Right ventricle myocardium superior (tissue), 1 donor: Measurements from ENCODE around the gene SIAH2. TPM values are rescaled to one million over a fixed set of nuclear protein-coding genes. Genes with fewer than 3 reads are reported as not detected.

Source experiments
- ATAC-seq: fragments of 200-7000 bp; cut with Tn5 transposase; one replicate; pipeline ENCODE4 v1.9.1; 2020; ENCODE audit warnings: mild to moderate bottlenecking; ENCODE audit not compliant: poor library complexity
- DNase-seq: peaks from one replicate; pipeline ENCODE4 v3.0.0-alpha.2; 2020
- intact Hi-C: fragments of 100-400 bp; cut with DNase I; formaldehyde crosslinking; loops from one replicate; pipeline ENCODE4 v1.11.2; 2022
- total RNA-seq: library from RNA; stranded (reverse); fragmentation: NEBNext Ultra II Directional; extraction: Animal tissue kit (Norgen Biotek cat#: 25700); gene quantifications from one replicate; pipeline ENCODE4 v1.2.1, GENCODE V29; 2021
- donor health status: DM: no; HTN: yes; CAD: no; lungs with severe emphysema.

The SIAH2 gene
- total RNA-seq, 1 donor from 2014 or later, result 18.2 TPM

GRCh38 chr3:150720444-150720843 lies 42.5 kb downstream of the SIAH2 start:
- no peak for ATAC-seq
- intact Hi-C loops, result loop anchor here (5.0 to 10.0 kb wide), 3 partner anchors 64 to 427 kb away; no protein-coding TSS in a partner anchor
- DNase-seq, result no peak

DNA sequence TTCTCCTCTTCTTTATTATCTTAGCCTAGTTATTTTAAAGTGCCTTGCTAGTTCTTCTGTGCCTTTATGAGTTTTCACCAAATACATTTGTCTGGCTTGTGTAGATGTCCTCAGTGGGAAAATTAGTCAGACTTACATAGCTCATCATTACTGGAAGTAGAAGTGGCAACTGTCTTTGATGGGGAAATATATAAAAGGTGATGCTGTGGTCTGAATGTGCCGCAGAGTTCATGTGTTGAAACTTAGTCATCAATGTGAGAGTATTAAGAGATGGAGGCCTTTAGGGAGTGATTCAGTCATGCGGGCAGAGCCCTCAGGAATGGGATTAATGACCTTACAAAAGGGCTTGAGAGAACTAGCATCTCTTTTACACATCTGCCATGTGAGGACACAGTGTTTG lies 52.9 kb downstream of the SIAH2 start:
- no peak for DNase-seq
- no peak for ATAC-seq
- intact Hi-C loops, result no loop called here

DNA sequence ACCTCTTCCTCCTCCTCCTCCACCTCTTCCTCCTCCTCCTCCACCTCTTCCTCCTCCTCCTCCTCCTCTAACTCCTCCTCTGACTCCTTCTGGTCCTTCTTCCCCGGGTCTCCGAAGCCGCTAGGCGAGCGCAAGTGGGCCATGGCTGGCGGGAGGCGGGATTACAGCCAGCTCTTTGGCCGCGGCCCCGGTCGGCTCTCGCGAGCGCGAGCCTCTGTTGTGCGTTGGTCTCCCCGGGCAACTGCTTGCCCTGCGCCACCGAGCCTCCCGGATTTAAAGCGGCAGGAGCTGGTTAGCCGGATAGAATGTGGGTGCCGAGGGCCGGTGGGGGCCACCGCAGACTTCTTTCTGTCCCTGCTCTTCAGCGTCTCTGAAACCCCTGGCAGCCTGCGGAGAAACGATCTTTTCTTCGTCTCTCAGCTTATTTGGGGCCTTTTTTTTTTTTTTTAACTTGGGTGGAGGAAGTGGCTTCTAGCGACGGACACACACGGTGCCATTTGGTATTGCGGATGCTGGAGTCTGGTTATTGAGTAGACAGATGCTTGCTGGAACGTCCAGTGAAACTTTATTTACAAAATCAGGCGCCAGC lies 59.1 kb downstream of the SIAH2 start, which contains the start of gene ERICH6:
TSS of gene ERICH6 (minus strand) at position 165 of the 589 bp plus-strand sequence. CDS start at position 143, 22 bp downstream.
- DNase-seq (peak; percentile 96), ATAC-seq (peak; percentile 99)
- intact Hi-C loops, result no loop called here

GRCh38 chr3:150703299-150703755 lies 59.6 kb downstream of the SIAH2 start:
- DNase-seq (peak; percentile 71), ATAC-seq (peak; percentile 51)
- intact Hi-C loops, result no loop called here

GRCh38 chr3:150699068-150699639 lies 63.8 kb downstream of the SIAH2 start:
- DNase-seq, result no peak

GRCh38 chr3:150697646-150698045 lies 65.3 kb downstream of the SIAH2 start:
- ATAC-seq (no peak), DNase-seq (no peak)
- intact Hi-C loops, result no loop called here

More at GRCh38 chr3:150699068-150699639, 63.8 kb downstream of the SIAH2 start:
- intact Hi-C loops, result no loop called here
- no peak for ATAC-seq

DNA sequence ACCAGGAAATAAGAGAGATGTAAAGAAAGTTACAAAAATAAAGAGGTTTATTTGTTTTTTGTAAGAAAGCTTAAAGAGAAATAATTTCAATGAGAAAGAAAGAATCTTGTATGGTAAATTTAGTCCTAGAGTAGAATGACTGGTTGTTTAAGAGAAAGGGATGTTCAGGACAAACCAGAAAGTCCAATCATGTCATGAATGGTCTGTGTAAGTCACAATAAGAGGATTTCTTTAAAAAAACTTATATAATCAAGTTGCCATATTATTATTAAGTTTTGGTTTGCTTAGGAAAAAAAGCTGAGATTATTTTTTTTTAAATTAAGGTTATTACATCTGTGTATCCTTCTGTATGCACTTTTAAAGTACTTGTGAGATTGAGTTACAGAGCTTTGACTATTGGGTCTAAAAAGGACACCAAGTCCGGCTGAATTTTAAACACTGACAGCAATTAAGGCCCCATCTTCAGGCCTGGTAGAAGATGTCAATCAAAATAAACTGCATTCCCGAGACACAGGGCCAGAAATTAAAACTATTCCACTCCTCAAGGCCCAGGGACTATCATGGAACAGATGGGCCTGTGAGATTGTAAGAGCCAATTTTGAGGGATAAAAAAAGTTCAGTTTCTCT lies 71.4 kb downstream of the SIAH2 start:
- ATAC-seq, result no peak
- intact Hi-C loops, result no loop called here
- no peak for DNase-seq

Other genes with a start within 250 kb of the SIAH2 start
- 22.0 TPM for gene SERP1, start 216.7 kb downstream of the SIAH2 start, total RNA-seq
- gene EIF2A, start 216.4 kb downstream of the SIAH2 start, total RNA-seq, result 67.6 TPM
- gene SELENOT, start 159.8 kb downstream of the SIAH2 start, total RNA-seq, result 59.8 TPM
- gene ERICH6, start 59.2 kb downstream of the SIAH2 start, total RNA-seq, result not detected
- gene MINDY4B, start 142.3 kb upstream of the SIAH2 start, total RNA-seq, result not detected
- gene CLRN1, start 209.6 kb upstream of the SIAH2 start, total RNA-seq, result not detected